ENCODE measurements around the gene ABLIM3.

ABLIM3 gene

DNA sequence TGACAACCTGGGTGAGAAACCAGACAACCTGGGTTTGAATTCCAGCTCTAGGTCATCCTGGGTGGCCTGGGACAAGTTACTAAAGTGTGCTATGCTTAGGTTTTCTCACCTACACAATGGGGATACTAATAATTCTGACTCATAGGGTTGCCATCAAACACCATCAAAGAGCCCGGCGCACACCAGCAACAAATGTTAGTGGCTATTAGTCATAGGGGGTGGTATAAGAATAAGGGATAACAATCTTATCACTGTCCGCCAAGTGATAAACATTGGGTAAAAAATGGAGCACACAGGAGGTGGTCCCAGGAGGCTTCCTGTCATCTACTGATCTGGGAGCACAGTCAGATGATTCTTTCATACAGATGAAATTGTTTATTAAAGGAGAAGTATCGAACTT is 68.9 kb downstream of the ABLIM3 start:
- ATAC-seq = no peak

DNA sequence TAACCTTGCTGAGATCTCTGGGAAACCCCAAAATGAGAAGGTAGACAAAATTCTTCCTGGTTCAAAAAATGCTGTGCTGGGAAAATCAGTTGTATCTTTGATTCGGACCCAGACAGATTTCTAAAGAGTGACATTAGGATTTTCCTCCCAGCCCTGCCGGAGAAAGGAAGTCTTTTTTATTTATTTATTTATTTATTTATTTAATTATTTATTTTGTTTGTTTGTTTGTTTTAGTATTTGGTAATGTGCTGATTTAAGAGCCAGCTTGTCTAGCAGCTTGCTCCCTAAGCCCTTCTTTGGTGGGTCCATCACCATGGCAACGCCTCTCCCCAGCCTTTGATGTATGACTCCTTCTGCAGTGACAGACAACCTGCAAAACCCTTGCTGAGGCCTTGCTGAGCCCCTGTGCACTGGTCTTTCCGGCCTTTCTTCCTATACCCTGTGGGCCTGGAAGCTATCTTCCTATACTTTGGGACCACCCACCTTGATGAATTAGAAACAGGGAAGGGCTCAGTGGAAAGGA is 69.7 kb downstream of the ABLIM3 start:
- no peak for TF ChIP-seq ZFP30 (CRISPR knock-in tag; IDR thresholded peaks at IDR 0.05)
- TF ChIP-seq ESRRG (CRISPR knock-in tag; IDR thresholded peaks at IDR 0.05) = no peak
- no peak for TF ChIP-seq BACH2 (CRISPR knock-in tag; IDR thresholded peaks at IDR 0.05; ENCODE audit: borderline replicate concordance)
- TF ChIP-seq, protein P1, sequence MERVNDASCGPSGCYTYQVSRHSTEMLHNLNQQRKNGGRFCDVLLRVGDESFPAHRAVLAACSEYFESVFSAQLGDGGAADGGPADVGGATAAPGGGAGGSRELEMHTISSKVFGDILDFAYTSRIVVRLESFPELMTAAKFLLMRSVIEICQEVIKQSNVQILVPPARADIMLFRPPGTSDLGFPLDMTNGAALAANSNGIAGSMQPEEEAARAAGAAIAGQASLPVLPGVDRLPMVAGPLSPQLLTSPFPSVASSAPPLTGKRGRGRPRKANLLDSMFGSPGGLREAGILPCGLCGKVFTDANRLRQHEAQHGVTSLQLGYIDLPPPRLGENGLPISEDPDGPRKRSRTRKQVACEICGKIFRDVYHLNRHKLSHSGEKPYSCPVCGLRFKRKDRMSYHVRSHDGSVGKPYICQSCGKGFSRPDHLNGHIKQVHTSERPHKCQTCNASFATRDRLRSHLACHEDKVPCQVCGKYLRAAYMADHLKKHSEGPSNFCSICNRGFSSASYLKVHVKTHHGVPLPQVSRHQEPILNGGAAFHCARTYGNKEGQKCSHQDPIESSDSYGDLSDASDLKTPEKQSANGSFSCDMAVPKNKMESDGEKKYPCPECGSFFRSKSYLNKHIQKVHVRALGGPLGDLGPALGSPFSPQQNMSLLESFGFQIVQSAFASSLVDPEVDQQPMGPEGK (CRISPR knock-in tag; IDR thresholded peaks at IDR 0.05; ENCODE audit: borderline replicate concordance) = no peak
- no peak for TF ChIP-seq ZFP3 (CRISPR knock-in tag; IDR thresholded peaks at IDR 0.05)
- no peak for TF ChIP-seq ZNF8 (CRISPR knock-in tag; IDR thresholded peaks at IDR 0.05)
- TF ChIP-seq OSR1 (CRISPR knock-in tag; IDR thresholded peaks at IDR 0.05) = no peak
- TF ChIP-seq TOX (CRISPR knock-in tag; IDR thresholded peaks at IDR 0.05; ENCODE audit: borderline replicate concordance) = no peak
- no peak for TF ChIP-seq POU6F1 (CRISPR knock-in tag; IDR thresholded peaks at IDR 0.05; ENCODE audit: borderline replicate concordance, low read depth)
- no peak for TF ChIP-seq CSDC2 (CRISPR knock-in tag; IDR thresholded peaks at IDR 0.05)
- no peak for TF ChIP-seq RARB (CRISPR knock-in tag; IDR thresholded peaks at IDR 0.05)
- TF ChIP-seq SNAI2 (CRISPR knock-in tag; IDR thresholded peaks at IDR 0.05) = no peak
- TF ChIP-seq TCF4 (CRISPR knock-in tag; IDR thresholded peaks at IDR 0.05; ENCODE audit: borderline replicate concordance) = no peak
- TF ChIP-seq ZNF565 (CRISPR knock-in tag; conservative IDR thresholded peaks at IDR 0.05; ENCODE audit: low read depth) = no peak
- TF ChIP-seq, protein P2, sequence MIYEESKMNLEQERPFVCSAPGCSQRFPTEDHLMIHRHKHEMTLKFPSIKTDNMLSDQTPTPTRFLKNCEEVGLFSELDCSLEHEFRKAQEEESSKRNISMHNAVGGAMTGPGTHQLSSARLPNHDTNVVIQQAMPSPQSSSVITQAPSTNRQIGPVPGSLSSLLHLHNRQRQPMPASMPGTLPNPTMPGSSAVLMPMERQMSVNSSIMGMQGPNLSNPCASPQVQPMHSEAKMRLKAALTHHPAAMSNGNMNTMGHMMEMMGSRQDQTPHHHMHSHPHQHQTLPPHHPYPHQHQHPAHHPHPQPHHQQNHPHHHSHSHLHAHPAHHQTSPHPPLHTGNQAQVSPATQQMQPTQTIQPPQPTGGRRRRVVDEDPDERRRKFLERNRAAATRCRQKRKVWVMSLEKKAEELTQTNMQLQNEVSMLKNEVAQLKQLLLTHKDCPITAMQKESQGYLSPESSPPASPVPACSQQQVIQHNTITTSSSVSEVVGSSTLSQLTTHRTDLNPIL (CRISPR knock-in tag; IDR thresholded peaks at IDR 0.05; ENCODE audit: low read depth) = no peak
- TF ChIP-seq ZNF70 (CRISPR knock-in tag; IDR thresholded peaks at IDR 0.05) = no peak
- no peak for TF ChIP-seq PPARA (CRISPR knock-in tag; IDR thresholded peaks at IDR 0.05; ENCODE audit: borderline replicate concordance)
- no peak for TF ChIP-seq ISL1 (CRISPR knock-in tag; IDR thresholded peaks at IDR 0.05)
- ATAC-seq = no peak

More for the DNA sequence above, 68.9 kb downstream of the ABLIM3 start:
- TF ChIP-seq CSRNP3 (CRISPR knock-in tag; IDR thresholded peaks at IDR 0.05) = no peak
- no peak for TF ChIP-seq GLIS3 (CRISPR knock-in tag; IDR thresholded peaks at IDR 0.05)
- TF ChIP-seq ZNF565 (CRISPR knock-in tag; conservative IDR thresholded peaks at IDR 0.05; ENCODE audit: low read depth) = no peak
- TF ChIP-seq RARB (CRISPR knock-in tag; IDR thresholded peaks at IDR 0.05) = no peak
- no peak for TF ChIP-seq ZNF8 (CRISPR knock-in tag; IDR thresholded peaks at IDR 0.05)
- no peak for TF ChIP-seq BACH2 (CRISPR knock-in tag; IDR thresholded peaks at IDR 0.05; ENCODE audit: borderline replicate concordance)
- TF ChIP-seq OSR1 (CRISPR knock-in tag; IDR thresholded peaks at IDR 0.05) = no peak
- TF ChIP-seq SNAI2 (CRISPR knock-in tag; IDR thresholded peaks at IDR 0.05) = no peak
- TF ChIP-seq ZFP30 (CRISPR knock-in tag; IDR thresholded peaks at IDR 0.05) = no peak
- no peak for TF ChIP-seq ARNTL (CRISPR knock-in tag; IDR thresholded peaks at IDR 0.05; ENCODE audit: borderline replicate concordance, low read depth)
- TF ChIP-seq TCF4 (CRISPR knock-in tag; IDR thresholded peaks at IDR 0.05; ENCODE audit: borderline replicate concordance) = no peak
- TF ChIP-seq PPARA (CRISPR knock-in tag; IDR thresholded peaks at IDR 0.05; ENCODE audit: borderline replicate concordance) = no peak
- no peak for TF ChIP-seq ZNF70 (CRISPR knock-in tag; IDR thresholded peaks at IDR 0.05)
- TF ChIP-seq, protein P3, sequence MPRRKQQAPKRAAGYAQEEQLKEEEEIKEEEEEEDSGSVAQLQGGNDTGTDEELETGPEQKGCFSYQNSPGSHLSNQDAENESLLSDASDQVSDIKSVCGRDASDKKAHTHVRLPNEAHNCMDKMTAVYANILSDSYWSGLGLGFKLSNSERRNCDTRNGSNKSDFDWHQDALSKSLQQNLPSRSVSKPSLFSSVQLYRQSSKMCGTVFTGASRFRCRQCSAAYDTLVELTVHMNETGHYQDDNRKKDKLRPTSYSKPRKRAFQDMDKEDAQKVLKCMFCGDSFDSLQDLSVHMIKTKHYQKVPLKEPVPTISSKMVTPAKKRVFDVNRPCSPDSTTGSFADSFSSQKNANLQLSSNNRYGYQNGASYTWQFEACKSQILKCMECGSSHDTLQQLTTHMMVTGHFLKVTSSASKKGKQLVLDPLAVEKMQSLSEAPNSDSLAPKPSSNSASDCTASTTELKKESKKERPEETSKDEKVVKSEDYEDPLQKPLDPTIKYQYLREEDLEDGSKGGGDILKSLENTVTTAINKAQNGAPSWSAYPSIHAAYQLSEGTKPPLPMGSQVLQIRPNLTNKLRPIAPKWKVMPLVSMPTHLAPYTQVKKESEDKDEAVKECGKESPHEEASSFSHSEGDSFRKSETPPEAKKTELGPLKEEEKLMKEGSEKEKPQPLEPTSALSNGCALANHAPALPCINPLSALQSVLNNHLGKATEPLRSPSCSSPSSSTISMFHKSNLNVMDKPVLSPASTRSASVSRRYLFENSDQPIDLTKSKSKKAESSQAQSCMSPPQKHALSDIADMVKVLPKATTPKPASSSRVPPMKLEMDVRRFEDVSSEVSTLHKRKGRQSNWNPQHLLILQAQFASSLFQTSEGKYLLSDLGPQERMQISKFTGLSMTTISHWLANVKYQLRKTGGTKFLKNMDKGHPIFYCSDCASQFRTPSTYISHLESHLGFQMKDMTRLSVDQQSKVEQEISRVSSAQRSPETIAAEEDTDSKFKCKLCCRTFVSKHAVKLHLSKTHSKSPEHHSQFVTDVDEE (CRISPR knock-in tag; IDR thresholded peaks at IDR 0.05) = no peak
- TF ChIP-seq POU6F1 (CRISPR knock-in tag; IDR thresholded peaks at IDR 0.05; ENCODE audit: borderline replicate concordance, low read depth) = no peak

All from SK-N-SH treated with all-trans-retinoic acid at 6 μM for 48 hours (cell line).